Measurements from ENCODE around the gene RPN2.

RPN2 gene

GRCh38 chr20:37223053-37223452, 43.9 kb downstream of the RPN2 start:
- DNase-seq (ENCODE audit: low read depth), result no peak
- no peak for TF ChIP-seq CTCF (conservative IDR thresholded peaks at IDR 0.05; ENCODE audit: low read depth, low read length)
- H3K4me3 ChIP-seq (ENCODE audit: low read length), result no peak overlapping the region

- no peak for TF ChIP-seq CTCF (conservative IDR thresholded peaks at IDR 0.05; ENCODE audit: low read depth, low read length)
- no peak overlapping the region for H3K4me3 ChIP-seq (ENCODE audit: low read length)
- DNase-seq (ENCODE audit: low read depth), result no peak
Measured at GRCh38 chr20:37225146-37225545, 46.0 kb downstream of the RPN2 start.

- no peak overlapping the region for H3K4me3 ChIP-seq (ENCODE audit: low read length)
- no peak for TF ChIP-seq CTCF (conservative IDR thresholded peaks at IDR 0.05; ENCODE audit: low read depth, low read length)
- no peak for DNase-seq (ENCODE audit: low read depth)
Measured at GRCh38 chr20:37226889-37227288, 47.8 kb downstream of the RPN2 start.

GRCh38 chr20:37228082-37228481, 49.0 kb downstream of the RPN2 start:
- no peak for TF ChIP-seq CTCF (conservative IDR thresholded peaks at IDR 0.05; ENCODE audit: low read depth, low read length)
- no peak overlapping the region for H3K4me3 ChIP-seq (ENCODE audit: low read length)
- DNase-seq (ENCODE audit: low read depth), result no peak

GRCh38 chr20:37228656-37229055, 49.5 kb downstream of the RPN2 start:
- H3K4me3 ChIP-seq (ENCODE audit: low read length), result no peak overlapping the region
- DNase-seq (ENCODE audit: low read depth), result no peak
- no peak for TF ChIP-seq CTCF (conservative IDR thresholded peaks at IDR 0.05; ENCODE audit: low read depth, low read length)

- H3K4me3 ChIP-seq (ENCODE audit: low read length), result no peak overlapping the region
- no peak for TF ChIP-seq CTCF (conservative IDR thresholded peaks at IDR 0.05; ENCODE audit: low read depth, low read length)
- DNase-seq (ENCODE audit: low read depth), result no peak
Measured at GRCh38 chr20:37229357-37229756, 50.2 kb downstream of the RPN2 start.

GRCh38 chr20:37230200-37230599, 51.1 kb downstream of the RPN2 start:
- no peak overlapping the region for H3K4me3 ChIP-seq (ENCODE audit: low read length)
- no peak for TF ChIP-seq CTCF (conservative IDR thresholded peaks at IDR 0.05; ENCODE audit: low read depth, low read length)
- no peak for DNase-seq (ENCODE audit: low read depth)
